Effector memory CD4-positive, alpha-beta T cell (primary cell): ENCODE data around the gene AHNAK2.
"Not testable (repeated sequence)": the region's sequence is repeated elsewhere in the genome, so short reads cannot be mapped to it uniquely, and the experiment has no call there.

ENCODE experiments used
- DNase-seq, 3 donors: peaks; one replicate each; pipeline ENCODE4 v3.0.0-alpha.2; 2020
- H3K27ac ChIP-seq: 2 replicates; pipeline ENCODE4 v1.7.0; 2013; ENCODE audit warnings: mild to moderate bottlenecking, low read length, moderate library complexity; ENCODE audit not compliant: insufficient read depth, poor library complexity, severe bottlenecking
- H3K27me3 ChIP-seq: replicated peaks from 2 replicates; pipeline ENCODE4 v1.7.0; 2013; ENCODE audit warnings: mild to moderate bottlenecking, low read length; ENCODE audit not compliant: insufficient read depth, control insufficient read depth, poor library complexity, severe bottlenecking
- H3K36me3 ChIP-seq: 2 replicates; pipeline ENCODE4 v1.7.0; 2013; ENCODE audit warnings: mild to moderate bottlenecking, low read length, moderate library complexity; ENCODE audit not compliant: control insufficient read depth, insufficient read depth
- H3K4me1 ChIP-seq: 2 replicates; pipeline ENCODE4 v1.7.0; 2013; ENCODE audit warnings: low read length, mild to moderate bottlenecking; ENCODE audit not compliant: control insufficient read depth, insufficient read depth, poor library complexity, severe bottlenecking
- H3K4me3 ChIP-seq: 2 replicates; pipeline ENCODE4 v1.7.0; 2013; ENCODE audit warnings: low read length, low read depth, mild to moderate bottlenecking; ENCODE audit not compliant: insufficient read depth, poor library complexity, severe bottlenecking
- H3K9me3 ChIP-seq: 2 replicates; pipeline ENCODE4 v1.7.0; 2013; ENCODE audit warnings: mild to moderate bottlenecking, low read length, moderate library complexity; ENCODE audit not compliant: control insufficient read depth

Gene AHNAK2

DNA sequence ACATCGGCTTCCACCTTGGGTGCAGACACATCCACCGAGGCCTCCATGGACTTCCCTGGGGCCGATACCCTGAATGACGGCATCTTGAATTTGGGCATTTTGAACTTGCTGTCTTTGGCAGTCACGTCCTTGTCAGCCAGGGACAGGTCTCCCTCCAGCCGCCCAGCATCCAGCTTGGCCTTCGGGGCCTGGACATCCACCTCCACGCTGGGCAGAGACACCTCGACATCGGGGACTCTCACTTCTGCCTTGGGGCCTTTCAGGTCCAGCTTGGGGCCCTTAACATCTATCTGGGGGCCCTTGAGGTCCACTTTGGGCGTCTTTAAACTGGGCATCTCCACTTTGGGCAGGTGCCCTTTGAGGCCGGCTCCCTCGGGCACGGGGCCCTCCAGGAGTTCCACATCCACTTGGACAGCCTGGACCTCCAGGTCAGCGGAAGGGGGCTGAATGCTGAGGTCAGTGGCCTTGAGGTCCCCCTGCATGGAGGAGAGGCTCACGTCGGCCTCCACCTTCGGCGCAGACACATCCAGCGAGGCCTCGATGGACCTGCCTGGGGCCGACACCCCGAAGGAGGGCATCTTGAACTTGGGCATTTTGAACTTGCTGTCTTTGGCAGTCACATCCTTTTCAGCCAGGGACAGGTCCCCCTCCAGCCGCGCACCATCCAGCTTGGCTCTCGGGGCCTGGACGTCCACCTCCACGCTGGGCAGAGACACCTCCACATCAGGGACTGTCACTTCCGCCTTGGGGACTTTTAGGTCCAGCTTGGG lies 33.6 kb downstream of the AHNAK2 start:
- not testable (repeated sequence) for H3K4me3 ChIP-seq, H3K4me1 ChIP-seq, DNase-seq, H3K9me3 ChIP-seq, H3K27ac ChIP-seq, H3K27me3 ChIP-seq, H3K36me3 ChIP-seq

DNA sequence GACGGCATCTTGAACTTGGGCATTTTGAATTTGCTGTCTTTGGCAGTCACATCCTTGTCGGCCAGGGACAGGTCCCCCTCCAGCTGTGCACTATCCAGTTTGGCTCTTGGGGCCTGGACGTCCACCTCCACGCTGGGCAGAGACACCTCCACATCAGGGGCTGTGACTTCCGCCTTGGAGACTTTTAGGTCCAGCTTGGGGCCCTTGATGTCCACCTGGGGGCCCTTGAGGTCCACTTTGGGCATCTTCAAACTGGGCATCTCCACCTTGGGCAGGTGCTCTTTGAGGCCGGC lies 34.2 kb downstream of the AHNAK2 start:
- H3K36me3 ChIP-seq, H3K27me3 ChIP-seq, DNase-seq, H3K4me1 ChIP-seq, H3K9me3 ChIP-seq, H3K27ac ChIP-seq, H3K4me3 ChIP-seq: not testable (repeated sequence)

DNA sequence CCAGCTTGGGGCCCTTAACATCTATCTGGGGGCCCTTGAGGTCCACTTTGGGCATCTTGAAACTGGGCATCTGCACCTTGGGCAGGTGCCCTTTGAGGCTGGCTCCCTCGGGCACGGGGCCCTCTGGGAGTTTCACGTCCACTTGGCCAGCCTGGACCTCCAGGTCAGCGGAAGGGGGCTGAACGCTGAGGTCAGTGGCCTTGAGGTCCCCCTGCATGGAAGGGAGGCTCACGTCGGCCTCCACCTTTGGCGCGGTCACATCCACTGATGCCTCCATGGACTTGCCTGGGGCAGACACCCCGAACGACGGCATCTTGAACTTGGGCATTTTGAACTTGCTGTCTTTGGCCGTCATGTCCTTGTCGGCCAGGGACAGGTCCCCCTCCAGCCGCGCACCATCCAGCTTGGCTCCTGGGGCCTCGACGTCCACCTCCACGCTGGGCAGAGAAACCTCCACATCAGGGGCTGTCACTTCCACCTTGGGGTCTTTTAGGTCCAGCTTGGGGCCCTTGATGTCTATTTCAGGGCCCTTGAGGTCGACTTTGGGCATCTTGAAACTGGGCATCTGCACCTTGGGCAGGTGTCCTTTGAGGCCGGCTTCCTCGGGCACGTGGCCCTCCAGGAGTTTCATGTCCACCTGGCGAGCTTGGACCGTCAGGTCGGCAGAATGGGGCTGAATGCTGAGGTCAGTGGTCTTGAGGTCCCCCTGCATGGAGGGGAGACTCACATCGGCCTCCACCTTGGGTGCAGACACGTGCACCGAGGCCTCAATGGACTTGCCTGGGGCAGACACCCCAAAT lies 34.8 kb downstream of the AHNAK2 start:
- not testable (repeated sequence) for H3K27ac ChIP-seq, H3K27me3 ChIP-seq, H3K4me3 ChIP-seq, H3K36me3 ChIP-seq, H3K9me3 ChIP-seq, H3K4me1 ChIP-seq, DNase-seq

DNA sequence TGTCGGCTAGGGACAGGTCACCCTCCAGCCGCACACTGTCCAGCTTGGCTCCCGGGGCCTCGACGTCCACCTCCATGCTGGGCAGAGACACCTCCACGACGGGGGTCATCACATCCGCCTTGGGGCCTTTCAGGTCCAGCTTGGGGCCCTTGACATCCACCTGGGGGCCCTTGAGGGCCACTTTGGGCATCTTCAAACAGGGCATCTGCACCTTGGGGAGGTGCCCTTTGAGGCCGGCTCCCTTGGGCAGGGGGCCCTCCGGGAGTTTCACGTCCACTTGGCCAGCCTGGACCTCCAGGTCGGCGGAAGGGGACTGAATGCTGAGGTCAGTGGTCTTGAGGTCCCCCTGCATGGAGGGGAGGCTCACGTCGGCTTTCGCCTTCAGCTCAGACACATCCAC lies 35.6 kb downstream of the AHNAK2 start:
- Histone ChIP-seq H3K9me3 (no peaks in the 10 kb centered on the region), H3K36me3 (no peaks in the 10 kb centered on the region), H3K4me1 (no peaks in the 10 kb centered on the region), H3K27me3 (no peaks in the 10 kb centered on the region), H3K4me3 (no peak overlapping the region), H3K27ac (no peak overlapping the region)
- no peak for DNase-seq

DNA sequence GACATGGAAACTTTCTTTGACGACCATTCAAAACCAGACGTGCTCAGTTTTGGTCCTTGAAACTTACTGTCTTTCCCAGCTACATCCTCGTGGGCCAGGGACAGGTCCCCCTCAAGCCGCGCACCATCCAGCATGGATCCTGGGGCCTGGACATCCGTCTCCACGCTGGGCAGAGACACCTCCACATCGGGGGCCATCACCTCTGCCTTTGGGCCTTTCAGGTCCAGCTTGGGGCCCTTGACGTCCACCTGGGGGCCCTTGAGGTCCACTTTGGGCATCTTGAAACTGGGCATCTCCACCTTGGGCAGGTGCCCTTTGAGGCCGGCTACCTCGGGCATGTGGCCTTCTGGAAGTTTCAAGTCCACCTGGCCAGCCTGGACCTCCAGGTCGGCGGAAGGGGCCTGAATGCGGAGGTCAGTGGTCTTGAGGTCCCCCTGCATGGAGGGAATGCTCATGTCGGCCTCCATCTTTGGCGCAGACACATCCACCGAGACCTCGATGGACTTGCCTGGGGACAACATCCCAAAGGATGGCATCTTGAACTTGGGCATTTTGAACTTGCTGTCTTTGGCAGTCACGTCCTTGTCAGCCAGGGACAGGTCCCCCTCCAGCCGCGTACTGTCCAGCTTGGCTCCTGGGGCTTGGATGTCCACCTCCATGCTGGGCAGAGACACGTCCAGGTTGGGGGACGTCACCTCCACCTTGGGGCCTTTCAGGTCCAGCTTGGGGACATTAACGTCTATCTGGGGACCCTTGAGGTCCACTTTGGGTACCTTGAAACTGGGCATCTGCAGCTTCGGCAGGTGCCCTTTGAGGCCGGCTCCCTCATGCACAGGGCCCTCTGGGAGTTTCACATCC lies 36.4 kb downstream of the AHNAK2 start:
- no peak overlapping the region for H3K27ac ChIP-seq
- no peaks in the 10 kb centered on the region for H3K27me3 ChIP-seq
- no peak for DNase-seq
- no peaks in the 10 kb centered on the region for H3K4me1 ChIP-seq
- no peaks in the 10 kb centered on the region for H3K36me3 ChIP-seq
- no peak overlapping the region for H3K4me3 ChIP-seq
- no peaks in the 10 kb centered on the region for H3K9me3 ChIP-seq

DNA sequence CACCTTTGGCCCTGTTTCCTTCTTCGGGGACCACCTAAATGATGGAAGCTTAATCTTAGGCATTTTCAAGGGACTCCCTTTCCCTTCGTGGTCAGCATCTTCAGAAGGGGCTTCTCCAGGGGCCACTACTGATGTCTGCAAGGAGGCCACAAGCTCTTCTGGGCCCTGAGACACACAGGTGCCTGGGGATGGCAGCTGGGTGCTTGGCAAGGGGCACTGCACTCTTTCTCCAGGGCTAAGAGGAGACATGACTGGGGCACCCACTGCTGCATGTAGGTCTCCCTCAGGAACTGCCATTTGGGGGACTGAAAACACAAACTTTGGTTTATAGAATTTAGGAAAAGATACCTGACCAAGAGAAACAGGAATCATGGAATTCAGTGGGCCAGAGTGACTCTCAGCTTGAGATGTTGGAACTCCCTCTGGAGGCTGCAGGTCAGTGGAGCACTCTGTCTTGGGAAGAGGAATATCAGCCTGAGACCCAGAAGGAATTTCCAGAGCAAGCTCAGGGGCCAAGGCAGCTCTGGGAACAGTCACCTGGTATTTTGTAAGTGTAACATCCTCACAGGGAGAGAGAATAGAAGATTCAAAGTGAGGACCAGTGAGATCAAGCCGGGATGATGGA lies 37.5 kb downstream of the AHNAK2 start:
- Histone ChIP-seq H3K27me3 (no peaks in the 10 kb centered on the region), H3K36me3 (no peaks in the 10 kb centered on the region), H3K9me3 (no peaks in the 10 kb centered on the region), H3K4me1 (no peaks in the 10 kb centered on the region), H3K27ac (no peak overlapping the region), H3K4me3 (no peak overlapping the region)
- DNase-seq, result no peak

DNA sequence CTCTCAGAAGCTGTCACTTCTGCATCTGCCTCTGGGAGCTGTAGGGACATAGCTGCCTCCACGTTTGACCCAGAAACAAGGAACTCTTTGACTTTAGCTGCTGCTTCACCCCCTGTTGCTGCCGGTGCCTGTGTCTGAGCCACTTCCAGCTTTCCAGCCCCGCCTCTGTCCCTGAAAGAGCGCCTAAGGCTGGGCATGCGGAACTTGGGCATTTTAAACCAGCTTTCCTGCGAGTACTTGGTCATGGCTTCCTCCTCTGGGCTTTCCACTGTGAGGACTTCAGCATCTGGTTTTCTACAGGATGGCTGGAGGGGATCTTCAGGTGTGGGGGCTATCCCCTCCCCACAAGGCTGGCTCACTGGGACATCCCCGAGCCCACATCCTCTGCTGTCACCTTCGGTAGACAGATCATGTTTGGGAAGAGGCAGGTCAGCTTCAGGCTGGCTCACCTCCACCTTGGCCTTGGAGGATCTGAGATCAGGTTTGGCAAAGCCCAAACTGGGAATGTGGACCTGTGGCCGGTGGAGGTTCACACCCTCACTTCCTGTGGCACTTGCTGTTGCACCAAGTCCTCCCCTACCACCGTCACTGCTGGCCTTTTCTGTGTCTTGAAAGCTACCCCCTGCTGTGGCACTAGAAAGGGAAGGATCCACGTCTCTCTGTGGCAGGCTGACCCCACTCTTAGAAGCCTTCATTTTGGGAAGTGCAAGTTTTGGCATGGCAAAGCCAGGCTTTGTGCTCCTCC lies 38.3 kb downstream of the AHNAK2 start:
- no peak for DNase-seq
- no peak overlapping the region for H3K27ac ChIP-seq
- no peaks in the 10 kb centered on the region for H3K9me3 ChIP-seq
- no peaks in the 10 kb centered on the region for H3K4me1 ChIP-seq
- H3K27me3 ChIP-seq, result no peaks in the 10 kb centered on the region
- no peaks in the 10 kb centered on the region for H3K36me3 ChIP-seq
- H3K4me3 ChIP-seq, result no peak overlapping the region

DNA sequence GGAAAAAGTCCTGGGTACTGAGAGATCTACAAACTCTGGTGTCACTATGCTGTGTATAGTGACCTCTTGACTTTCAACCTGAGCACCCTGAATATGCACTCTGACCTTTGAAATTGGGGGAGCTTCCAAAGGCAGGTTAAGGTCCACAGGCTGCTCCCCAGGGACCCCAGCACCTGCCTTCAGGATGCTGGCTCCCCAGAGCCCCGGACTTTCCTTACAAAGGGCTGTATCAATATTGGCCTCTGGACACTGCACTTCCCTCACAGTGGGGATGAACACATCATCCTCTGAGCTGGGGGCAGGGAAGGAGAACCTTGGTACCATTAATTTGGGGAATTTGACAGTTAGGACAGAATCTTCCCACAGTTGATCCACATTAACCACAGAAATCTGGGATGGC lies 39.2 kb downstream of the AHNAK2 start:
- H3K9me3 ChIP-seq, result no peaks in the 10 kb centered on the region
- H3K27me3 ChIP-seq, result peaks cover 5% of the 10 kb centered on the region
- H3K4me3 ChIP-seq, result no peak overlapping the region
- DNase-seq, result no peak
- no peaks in the 10 kb centered on the region for H3K36me3 ChIP-seq
- peaks cover 4% of the 10 kb centered on the region for H3K4me1 ChIP-seq
- no peak overlapping the region for H3K27ac ChIP-seq

DNA sequence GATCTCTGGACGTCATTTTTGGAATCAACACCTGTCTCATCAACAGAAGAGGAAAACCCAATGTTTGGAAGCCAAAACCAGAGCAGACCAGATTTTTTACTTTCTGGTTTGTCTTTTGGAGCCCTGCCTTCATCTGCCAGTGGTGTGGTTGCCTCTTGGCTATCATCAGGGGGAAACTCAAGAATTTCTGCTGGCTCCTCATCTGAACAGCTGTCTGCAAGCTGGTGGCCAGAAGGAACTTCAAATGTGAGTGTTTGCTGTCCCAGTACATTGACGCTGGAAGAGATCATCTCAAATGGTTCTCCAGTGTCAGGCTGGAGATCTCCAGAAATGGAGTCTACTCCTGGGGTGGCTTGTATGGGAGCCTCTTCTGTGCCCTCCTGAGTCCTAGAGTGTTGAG lies 39.7 kb downstream of the AHNAK2 start:
- peaks cover 5% of the 10 kb centered on the region for H3K27me3 ChIP-seq
- DNase-seq, result no peak

More for the DNA sequence above, 39.7 kb downstream of the AHNAK2 start:
- H3K27ac ChIP-seq, result no peak overlapping the region
- no peak overlapping the region for H3K4me3 ChIP-seq
- no peaks in the 10 kb centered on the region for H3K9me3 ChIP-seq
- no peaks in the 10 kb centered on the region for H3K36me3 ChIP-seq
- H3K4me1 ChIP-seq, result peaks cover 4% of the 10 kb centered on the region
